ENCODE data around the gene FAM72A.
"Not testable (repeated sequence)": the region's sequence is repeated elsewhere in the genome, so short reads cannot be mapped to it uniquely, and the experiment has no call there.

- not testable (repeated sequence) for TF ChIP-seq CTCF (optimal IDR thresholded peaks at IDR 0.05 in 1 of 3, IDR thresholded peaks at IDR 0.05 in 1 of 3, conservative IDR thresholded peaks at IDR 0.05 in 1 of 3; ENCODE audit: extremely low read depth in 1 of 3, insufficient read depth in 2 of 3, low read length in 3 of 3); EZH2 (IDR thresholded peaks at IDR 0.05; ENCODE audit: low read length)
Observed at GRCh38 chr1:206231989-206232388, 29.4 kb upstream of the FAM72A start.
